ENCODE data around the gene PRRC2B.
"Not testable (repeated sequence)": the region's sequence is repeated elsewhere in the genome, so short reads cannot be mapped to it uniquely, and the experiment has no call there.

The PRRC2B gene

DNA sequence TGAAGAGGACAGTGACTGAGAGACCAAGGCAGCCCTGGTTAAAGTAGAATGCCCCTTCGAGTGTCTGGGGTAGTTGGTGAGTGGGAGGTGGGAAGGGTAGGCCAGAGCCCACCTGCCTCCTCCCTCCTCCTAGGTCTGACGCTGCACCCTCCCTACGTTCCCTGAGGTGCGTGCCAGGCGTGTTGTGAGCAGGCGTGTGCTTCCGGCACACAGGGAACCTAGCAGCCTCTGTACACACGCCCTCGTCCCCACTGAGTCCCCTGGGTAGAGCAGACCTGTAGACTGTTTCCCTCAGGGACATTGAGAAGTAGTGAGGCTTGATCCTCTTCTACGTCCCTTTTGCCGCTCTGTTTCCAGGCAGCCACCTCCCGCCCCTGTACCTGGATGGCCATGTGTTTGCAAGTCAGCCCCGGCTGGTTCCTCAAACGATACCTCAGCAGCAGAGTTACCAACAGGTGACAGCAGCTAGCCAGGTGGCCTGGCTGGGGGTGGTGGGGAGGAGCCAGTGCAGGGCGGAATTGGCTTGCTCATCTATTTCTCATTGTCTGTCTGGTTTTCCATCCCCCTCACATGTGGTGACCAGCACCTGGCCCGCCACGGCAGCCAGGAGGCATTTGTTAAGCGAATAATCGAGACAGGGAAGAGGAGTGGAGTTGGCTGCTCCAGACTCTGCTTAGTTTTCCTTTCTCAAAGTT is 92.0 kb downstream of the PRRC2B start:
- no peak for DNase-seq (ENCODE audit: low read depth)

DNA sequence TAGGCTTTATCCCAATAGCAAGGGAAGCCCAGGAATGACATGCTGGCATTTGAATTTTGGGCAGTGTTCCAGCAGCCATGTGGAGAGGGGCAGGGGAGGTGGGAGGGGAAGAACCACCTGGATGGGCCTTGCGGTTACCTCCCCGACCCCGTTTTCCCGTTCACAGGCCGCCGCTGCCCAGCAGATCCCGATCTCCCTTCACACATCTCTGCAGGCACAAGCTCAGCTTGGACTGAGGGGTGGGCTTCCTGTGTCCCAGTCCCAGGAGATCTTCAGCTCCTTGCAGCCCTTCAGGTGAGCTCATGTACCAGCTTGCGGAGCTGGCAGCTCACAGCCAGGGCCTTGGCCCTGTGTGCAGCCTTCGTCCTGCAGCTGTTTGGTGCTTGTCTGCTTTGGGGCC is 93.1 kb downstream of the PRRC2B start:
- DNase-seq (ENCODE audit: low read depth) = no peak

DNA sequence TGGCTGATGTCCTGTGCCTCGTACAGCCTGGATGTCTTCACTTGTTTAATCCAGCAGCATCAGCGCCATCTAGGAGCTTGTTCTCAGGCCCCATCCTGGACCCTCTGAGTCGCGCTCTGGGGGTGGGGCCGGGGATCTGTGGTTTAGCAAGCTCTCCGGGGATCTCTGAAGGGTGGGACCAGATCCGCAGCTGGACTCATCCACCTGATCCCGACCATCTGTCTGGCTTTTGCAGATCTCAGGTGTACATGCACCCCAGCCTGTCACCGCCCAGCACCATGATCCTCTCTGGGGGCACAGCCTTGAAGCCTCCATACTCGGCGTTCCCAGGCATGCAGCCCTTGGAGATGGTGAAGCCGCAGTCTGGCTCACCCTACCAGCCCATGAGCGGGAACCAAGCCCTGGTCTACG is 93.7 kb downstream of the PRRC2B start:
- DNase-seq (ENCODE audit: low read depth) = no peak

DNA sequence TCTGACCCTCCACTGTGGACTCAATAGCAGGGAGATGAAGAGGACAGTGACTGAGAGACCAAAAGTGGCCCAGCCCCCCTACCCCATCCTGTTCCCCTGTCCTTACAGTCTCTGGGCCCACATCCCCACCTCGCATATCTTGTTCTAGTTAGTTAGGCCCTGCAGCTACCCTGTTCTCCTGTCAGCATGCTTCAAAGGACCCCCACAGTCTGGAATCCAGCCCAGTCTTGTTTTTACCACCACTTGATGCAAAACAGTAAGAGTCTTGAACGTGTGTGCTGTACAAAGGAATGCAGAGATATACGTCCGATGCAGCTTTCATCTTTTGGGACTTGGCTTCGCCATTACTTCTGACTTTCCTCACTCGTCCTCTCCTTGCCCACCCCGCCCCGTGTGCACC is 96.6 kb downstream of the PRRC2B start:
- no peak for DNase-seq (ENCODE audit: low read depth)

DNA sequence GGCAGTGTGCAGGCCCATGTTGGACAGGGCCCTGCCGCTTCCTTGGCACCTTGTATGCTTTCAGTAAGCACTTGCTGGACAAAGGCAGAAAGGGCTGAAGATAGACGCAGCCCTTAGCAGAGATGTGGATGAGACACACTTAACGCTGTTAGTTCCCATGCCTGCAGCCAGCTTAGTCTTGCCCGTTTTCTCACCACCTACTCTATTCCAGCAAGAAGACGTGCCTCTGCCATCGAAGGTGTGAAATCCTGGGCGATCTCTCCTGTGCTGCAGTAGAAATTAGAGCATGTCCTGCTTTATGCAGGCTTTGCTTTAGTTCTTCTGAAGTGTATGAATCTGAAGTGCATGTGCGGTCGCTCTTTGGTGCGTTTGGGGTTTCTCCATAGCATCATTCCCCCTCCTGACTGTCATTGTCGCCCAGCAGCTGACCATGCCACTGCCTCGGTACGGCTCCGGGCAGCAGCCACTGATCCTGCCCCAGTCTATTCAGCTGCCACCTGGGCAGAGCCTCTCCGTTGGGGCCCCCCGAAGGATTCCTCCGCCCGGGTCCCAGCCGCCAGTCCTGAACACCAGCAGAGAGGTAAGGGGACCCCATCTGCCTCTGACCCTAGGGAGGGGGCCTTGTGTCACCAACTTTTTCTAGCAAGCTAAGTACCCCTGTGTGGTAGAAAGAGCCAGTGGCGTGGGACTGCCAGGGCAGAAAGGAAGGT is 97.3 kb downstream of the PRRC2B start:
- no peak for DNase-seq (ENCODE audit: low read depth)

DNA sequence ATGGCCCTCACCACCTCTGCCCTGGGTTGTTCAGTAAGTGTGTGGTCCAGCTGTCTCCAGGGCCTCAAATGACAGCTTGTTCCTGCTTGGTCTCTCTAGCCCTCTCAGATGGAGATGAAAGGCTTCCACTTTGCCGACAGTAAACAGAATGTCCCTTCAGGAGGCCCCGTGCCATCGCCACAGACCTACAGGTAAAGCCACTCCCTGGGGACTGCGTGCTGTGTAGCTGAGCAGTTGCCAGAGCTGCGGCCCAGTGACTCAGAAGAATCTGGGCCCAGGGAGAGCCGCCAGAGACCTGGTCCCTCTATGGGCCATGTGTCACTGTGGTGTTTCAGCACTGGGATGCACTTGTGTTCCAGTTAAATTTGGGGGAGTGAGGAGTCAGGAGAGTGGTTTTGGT is 98.2 kb downstream of the PRRC2B start:
- no peak for DNase-seq (ENCODE audit: low read depth)

DNA sequence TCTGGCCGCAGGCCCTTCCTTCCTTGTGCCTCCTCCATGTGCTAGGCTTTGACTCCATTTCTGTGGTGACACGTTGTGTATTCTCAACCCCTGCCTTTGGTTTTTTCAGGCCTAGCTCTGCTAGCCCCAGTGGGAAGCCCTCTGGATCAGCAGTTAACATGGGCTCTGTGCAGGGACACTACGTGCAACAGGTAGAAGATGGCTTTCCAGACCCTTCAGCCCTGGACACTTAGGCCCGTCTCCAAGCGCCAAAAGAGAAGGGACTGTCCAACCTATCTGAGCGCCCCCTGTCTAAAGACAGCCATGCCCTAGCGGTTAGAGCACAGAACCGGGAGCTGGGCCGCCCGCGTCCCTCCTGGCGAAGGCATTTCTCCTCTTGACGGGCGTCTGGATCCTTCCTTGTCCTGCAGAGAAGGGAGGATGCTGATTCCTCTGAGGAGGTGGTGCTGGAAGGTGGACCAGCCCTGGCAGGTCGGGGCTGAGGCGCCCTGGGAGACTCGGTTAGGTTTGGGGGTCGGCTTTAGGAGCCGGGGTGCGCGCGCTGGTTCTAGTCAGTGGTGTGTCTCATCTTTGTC is 100.5 kb downstream of the PRRC2B start:
- no peak for DNase-seq (ENCODE audit: low read depth)

DNA sequence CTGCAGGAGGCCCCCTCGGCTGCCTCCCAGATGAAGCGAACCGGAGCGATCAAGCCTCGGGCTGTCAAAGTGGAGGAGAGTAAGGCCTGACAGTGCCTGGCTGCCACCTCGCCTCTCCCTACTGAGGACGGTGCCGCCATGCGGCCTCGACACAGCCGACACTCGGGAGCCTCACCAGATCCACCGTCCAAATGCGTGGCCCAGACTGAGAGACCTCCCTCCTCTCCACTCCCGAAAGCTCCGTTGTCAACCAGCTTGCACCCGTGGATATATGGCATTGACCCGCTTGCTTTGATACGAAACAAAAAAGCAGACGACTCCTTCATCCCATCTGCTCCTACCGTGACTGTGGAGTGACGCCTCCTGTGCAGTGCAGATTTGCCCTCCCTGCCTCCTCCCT is 101.9 kb downstream of the PRRC2B start:
- no peak for DNase-seq (ENCODE audit: low read depth)

DNA sequence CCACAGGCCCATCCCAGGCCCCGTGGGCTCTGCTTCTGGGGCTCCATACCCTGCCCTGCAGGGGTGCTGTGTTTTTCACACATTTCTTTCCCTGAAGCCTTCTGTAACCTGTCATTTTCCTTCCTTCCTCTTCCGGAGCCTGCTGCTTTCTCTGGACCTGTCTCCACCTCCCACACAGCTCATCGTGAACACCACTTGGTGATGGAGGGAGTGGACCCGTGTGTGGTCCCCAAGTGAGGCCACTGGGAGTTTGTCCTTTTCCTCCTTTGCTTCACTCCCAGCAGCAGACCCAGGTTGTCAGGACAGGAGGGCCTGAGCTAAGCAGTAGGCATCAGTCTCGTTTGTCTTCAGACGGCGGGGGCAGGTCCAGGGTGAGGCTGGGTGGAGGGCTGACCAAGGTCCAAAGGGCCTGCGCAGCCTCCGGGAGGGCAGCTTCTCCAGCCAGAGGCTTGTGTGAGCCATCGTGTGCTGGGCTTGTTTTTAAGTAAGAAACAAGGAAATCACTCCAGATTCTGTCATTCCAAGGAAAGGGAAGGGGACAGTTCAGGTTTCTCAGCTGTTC is 103.0 kb downstream of the PRRC2B start:
- DNase-seq (ENCODE audit: low read depth) = no peak

DNA sequence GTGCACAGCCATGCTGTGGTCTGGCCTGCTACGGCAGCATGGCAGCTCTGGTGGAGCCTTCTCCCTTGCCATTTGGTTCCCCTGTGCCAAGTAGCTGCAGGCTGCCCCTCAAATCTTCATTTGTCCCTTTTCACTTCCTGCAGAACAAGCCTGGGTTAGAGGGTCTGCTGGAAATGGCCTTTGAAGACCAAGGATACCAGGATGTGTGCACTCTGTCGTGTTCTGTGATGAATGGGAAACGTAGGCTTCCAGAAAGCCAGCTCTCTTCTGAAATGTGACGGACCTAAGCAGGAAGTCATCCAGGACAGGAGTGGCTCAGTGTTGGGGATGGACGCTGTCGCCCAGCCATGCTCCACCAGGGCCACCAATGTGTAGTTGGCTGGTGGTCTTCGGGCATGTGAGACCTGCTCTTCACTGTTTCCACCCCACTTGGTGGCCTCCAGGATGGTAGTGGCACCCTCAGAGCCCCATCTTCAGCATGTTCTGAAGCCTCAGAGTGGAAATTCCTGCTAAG is 105.4 kb downstream of the PRRC2B start:
- no peak for DNase-seq (ENCODE audit: low read depth)

DNA sequence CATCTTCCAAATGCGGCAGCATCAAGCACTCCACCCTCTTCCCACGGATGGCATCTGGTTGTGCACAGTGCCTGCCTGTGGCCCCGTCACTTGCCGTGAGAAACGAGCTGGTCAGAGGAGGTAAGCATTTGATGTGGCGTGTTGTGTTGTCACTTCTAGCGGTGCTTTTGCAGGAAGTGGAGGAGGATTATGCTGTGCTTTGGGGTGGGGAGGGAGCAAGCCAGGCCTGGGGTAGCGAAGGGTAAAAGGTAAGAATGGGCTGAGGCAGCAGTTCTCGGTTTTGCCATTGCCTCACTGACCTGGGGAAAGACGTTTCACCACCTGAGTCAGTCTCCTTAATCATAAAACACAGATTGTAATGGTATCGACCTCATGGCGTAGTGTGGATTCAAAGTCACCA is 106.5 kb downstream of the PRRC2B start:
- peak; percentile 64 for DNase-seq (ENCODE audit: low read depth)

DNA sequence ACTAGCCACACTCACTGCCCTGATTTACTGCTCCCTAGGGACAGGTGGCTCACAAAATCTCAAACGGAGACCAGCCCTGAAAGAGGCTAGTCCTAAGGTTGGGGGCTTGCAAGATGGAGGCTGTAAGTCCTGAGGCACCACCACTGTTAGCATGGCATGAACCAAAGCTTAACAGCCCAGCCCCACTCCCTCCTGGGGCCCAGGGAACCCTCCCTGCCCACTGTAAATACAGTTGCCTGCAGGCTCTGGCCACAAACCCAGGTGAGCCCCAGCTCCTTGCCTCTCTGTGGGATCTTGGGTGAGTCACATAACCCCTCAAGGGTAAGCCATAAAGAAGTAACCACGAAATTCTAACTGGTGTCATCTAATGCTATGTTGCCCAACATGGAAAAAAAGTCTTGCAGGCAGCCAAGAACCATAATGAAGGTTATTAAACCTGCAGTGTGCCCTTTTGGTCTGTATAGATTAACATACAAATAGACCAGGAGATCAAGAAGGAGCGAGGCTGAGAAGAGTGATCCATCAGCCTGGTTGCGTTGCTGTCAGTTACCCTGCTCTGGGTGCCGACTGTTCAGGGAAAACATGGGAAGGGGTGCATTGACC is 107.2 kb downstream of the PRRC2B start:
- DNase-seq (ENCODE audit: low read depth) = peak; percentile 40

DNA sequence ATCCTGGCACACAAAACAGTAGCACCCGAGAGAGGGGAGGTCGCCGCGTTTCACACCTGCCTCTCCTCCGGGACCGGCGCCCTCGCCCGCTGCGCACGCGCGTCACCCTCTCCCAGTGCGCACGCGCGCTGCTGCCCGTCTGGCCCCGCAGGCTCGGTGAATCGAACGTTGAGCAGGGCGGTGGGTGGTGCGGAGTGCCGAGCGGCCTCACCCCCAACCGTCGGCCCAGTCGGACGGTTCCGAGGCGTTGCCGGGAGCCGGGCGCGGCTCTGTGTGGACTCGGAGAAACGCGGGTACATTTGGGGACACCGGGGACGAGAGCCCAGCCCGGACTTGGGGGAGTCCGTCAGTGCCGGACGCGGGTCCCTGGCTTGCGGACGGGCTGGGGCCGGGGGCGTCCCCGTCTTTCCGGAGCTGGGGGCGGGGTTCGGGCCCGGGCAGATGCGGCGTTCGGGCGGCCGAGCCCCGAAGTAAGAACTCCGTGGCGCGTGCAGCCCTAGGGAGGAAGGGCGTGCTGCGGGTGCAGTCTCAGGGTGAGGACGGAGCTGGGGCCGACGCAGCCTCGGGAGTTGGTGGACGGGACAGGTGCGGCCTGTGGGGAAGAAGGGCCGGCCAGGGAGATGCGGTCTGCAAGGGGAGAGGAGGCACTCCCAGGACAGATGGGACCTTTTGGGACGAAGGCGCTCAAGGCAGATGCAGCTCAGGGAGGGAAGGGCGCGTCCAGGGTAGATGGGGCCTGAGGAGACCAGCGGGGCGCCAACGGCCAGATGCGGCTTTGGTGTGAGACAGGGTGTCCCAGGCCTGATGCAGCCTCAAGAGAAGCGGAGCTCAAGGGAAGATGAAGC is 109.1 kb downstream of the PRRC2B start, which contains the start of gene POMT1:
Gene POMT1, plus strand, starts transcription at position 138 of the 845 bp plus-strand sequence. CDS start 1,301 bp downstream, outside the sequence.
- DNase-seq (ENCODE audit: low read depth) = peak; percentile 87

DNA sequence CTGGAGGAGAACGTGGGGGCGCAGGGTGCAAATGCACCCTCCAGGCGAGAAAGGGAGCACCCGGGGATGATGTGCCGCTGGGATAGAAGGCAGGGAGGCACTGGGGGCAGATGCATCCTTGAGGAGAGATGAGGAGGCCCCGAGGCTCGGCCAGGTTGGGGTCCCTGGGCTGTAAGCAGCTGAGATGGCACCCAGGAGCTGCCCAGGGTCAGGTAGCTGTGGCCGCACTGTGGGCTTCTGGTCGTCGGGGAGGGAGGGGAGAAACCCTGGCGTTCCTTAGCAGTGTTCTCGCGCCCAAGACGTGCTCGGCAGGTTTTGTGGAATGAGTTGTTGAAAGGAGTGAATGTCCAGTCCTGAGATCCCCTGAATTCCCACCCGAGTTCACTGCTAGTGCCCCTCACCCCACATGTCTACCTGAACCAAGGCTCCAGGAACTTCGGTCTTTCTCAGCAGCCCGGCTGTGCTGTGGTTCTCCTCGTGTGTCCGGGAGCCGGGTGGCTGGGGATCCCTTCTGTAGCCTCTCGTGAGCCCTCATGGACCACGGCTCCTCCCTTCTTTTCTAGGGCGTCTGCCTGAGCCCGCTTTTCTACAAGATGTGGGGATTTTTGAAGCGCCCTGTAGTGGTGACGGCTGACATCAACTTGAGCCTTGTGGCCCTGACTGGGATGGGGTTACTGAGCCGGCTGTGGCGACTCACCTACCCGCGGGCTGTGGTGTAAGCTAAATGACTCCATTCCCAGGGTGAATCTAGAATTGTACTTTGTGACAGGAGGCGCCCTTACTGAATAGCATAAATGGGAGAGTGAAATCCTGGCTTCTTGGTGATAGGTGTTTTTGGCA is 110.0 kb downstream of the PRRC2B start:
- DNase-seq (ENCODE audit: low read depth) = peak; percentile 56

DNA sequence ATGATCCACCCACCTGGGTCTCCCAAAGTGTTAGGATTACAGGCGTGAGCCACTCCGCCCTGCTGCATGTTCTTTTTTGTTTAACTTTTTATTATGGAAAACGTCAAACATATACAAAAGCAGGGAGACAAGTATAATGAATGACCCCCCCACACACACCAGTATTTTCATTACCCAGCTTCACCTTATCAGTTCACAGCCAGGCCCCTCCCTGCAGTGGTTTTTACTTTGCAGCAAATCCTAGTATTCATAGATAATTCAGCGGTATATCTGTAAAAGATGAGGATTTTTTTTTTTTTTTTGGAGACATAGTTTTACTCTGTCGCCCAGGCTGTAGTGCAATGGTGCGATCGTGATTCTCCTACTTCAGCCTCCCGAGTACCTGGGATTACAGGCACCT is 111.1 kb downstream of the PRRC2B start:
- DNase-seq (ENCODE audit: low read depth) = no peak

DNA sequence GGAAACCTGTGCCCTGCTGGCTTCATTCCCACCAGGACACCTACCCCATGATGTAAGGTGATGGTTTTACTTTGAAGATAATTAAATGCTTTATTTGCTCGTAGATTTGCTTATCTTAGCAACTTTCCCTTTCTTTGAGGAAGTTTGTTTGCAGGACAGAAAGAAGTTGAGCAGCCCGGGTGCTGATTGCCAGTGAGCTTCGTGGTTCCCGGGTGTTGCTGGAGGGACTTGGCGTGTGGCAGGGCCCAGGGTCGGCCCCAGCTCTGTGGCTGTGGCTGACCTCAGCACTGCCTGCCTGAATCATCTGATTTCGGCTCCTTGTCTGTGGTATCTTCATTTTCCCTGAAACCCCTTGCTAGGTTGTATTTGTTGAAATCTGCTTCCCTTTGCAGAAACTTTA is 117.5 kb downstream of the PRRC2B start:
- no peak for DNase-seq (ENCODE audit: low read depth)

DNA sequence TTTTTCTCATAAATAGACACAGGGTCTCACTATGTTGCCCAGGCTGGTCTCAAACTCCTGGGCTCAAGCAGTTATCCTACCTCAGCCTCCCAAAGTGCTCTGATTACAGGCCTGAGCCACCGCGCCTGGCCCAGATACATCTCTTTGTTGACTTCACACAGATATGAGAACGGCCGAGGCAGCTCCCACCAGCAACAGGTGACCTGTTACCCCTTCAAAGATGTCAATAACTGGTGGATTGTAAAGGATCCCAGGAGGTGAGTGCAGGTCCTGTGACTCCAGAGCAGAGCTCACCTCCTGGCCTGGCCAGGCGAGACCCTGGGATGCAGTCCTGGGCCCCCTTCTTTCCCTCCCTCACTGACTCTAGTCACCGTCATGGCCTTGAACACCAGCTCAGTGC is 118.0 kb downstream of the PRRC2B start:
- DNase-seq (ENCODE audit: low read depth) = no peak

DNA sequence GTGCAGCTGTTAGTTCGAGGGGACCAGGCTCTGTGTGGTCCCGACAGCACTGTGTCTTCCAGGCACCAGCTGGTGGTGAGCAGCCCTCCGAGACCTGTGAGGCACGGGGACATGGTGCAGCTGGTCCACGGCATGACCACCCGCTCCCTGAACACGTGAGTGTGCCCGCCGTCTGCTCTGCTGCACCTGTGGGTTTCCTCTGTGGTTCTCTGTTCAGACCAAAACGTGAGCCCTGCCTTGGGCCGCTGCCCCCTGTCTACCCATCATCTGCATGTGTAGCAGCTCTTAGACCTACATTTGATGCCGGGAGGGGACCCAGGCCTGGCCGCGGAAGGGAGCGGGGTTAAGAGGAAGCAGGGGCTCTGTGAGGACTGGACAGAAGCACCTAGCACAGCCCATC is 119.3 kb downstream of the PRRC2B start:
- DNase-seq (ENCODE audit: low read depth) = no peak

DNA sequence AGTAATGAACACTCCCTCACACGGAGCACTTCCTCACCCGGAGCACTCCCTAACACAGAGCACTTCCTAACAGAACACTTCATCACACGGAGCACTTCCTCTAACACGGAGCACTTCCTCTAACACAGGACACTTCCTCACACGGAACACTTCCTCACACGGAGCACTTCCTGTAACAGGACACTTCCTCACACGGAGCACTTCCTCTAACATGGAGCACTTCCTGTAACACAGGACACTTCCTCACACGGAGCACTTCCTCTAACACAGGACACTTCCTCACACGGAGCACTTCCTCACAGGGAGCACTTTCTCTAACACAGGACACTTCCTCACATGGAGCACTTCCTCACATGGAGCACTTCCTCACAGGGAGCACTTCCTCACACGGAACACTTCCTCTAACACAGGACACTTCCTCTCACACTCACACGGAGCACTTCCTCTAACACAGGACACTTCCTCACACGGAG is 121.7 kb downstream of the PRRC2B start:
- DNase-seq (ENCODE audit: low read depth) = not testable (repeated sequence)

DNA sequence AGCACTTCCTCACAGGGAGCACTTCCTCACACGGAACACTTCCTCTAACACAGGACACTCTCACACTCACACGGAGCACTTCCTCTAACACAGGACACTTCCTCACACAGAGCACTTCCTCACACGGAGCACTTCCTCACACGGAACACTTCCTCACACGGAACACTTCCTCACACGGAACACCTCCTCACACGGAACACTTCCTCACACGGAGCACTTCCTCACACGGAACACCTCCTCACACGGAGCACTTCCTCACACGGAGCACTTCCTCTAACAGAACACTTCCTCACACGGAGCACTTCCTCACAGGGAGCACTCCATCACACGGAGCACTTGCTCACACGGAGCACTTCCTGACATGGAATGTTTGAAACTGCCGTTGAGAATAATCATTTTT is 122.2 kb downstream of the PRRC2B start:
- DNase-seq (ENCODE audit: low read depth) = no peak

Data from activated T-helper 9 cell treated with anti-CD3 and anti-CD28 coated beads, Interleukin-2, amount 50 U/mL, for 16 hours (primary cell).